D721Med (cell line): ENCODE data around the gene UCN3.

ENCODE experiments used
- DNase-seq: peaks from one replicate; pipeline ENCODE4 v3.0.0; 2011; ENCODE audit warnings: low spot score; ENCODE audit not compliant: insufficient read length
- FAIRE-seq: peaks from 2 replicates; lab custom pipeline; 2011; peaks lifted over from hg19 to GRCh38; lab: Jason Lieb, UNC
- TF ChIP-seq, protein P1 (sequence below): IDR thresholded peaks from 2 replicates; pipeline ENCODE4 v1.5.1; 2012; ENCODE audit warnings: mild to moderate bottlenecking, control low read depth; ENCODE audit not compliant: insufficient read depth; ENCODE audit errors: missing control alignments

The UCN3 gene

GRCh38 chr10:5334196-5334880 is 30.4 kb upstream of the UCN3 start:
- DNase-seq, result no peak
- TF ChIP-seq, protein P1, sequence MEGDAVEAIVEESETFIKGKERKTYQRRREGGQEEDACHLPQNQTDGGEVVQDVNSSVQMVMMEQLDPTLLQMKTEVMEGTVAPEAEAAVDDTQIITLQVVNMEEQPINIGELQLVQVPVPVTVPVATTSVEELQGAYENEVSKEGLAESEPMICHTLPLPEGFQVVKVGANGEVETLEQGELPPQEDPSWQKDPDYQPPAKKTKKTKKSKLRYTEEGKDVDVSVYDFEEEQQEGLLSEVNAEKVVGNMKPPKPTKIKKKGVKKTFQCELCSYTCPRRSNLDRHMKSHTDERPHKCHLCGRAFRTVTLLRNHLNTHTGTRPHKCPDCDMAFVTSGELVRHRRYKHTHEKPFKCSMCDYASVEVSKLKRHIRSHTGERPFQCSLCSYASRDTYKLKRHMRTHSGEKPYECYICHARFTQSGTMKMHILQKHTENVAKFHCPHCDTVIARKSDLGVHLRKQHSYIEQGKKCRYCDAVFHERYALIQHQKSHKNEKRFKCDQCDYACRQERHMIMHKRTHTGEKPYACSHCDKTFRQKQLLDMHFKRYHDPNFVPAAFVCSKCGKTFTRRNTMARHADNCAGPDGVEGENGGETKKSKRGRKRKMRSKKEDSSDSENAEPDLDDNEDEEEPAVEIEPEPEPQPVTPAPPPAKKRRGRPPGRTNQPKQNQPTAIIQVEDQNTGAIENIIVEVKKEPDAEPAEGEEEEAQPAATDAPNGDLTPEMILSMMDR, result no peak
- no peak for FAIRE-seq

GRCh38 chr10:5338010-5338409 is 26.8 kb upstream of the UCN3 start:
- TF ChIP-seq, protein P1, result no peak
- FAIRE-seq, result no peak
- DNase-seq, result no peak

GRCh38 chr10:5343092-5343491 is 21.7 kb upstream of the UCN3 start:
- no peak for FAIRE-seq
- DNase-seq, result no peak
- TF ChIP-seq, protein P1, result no peak

DNA sequence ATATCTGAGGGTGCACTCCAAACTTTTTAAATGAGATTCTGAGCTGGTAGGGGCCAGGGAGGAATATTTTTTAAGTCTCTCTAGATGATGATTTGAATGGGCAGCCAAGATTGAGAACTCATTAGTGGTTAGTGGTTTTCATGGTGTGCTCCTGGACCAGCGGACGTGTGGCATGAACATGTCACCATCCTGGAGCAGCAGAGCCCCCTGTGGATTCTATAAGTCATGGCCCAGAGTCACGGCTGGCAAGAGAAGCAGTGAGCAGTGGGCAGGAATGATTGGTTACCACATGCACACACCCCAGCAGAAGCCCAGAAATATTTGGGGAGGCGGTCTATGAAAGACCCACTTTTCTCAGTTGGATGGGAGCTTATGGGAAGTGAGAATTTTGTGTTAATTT is 21.2 kb upstream of the UCN3 start:
- TF ChIP-seq, protein P1, result no peak
- DNase-seq (no peak), FAIRE-seq (no peak)

GRCh38 chr10:5343979-5344378 is 20.8 kb upstream of the UCN3 start:
- no peak for DNase-seq
- TF ChIP-seq, protein P1, result no peak
- FAIRE-seq, result no peak

DNA sequence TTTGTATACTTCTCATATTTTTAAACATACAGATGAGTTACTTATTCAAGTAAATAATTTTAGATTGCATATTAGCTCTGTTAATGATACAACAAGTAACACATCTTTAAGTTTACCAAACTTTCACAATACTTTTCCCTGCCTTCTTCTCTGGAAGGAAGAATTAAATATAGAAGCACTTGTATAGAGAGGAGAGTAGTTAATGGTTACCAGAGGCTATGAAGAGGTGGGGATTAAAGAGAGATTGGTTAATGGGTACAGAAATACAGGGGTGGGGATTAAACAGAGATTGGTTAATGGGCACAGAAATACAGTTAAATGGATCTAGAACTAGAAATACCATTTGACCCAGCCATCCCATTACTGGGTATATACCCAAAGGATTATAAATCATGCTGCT is 20.0 kb upstream of the UCN3 start:
- DNase-seq, result no peak
- TF ChIP-seq, protein P1, result no peak
- FAIRE-seq, result no peak

DNA sequence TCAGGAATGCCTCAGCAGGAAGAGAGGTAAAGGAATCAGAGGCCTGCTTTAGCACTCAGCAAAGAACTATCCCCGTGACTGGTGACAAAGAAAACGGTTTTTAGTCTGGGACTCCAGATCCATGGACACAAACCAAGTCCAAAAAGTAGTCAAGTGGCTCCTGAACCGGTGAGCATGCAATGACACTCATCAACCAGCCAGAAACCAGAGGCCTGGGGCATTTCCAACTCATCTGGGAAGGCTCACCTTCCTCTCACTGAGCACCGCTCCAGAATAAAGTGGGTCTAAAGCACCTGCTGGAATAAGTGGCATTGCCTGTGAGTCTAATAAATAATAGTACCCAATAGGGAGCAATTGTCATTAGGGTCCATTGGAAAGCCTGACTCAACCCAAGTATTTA is 17.9 kb upstream of the UCN3 start:
- TF ChIP-seq, protein P1, result no peak
- no peak for FAIRE-seq
- no peak for DNase-seq
